HCT116 (cell line): ENCODE measurements around the gene NDUFA11.

Experiments
- POLR2AphosphoS5 ChIP-seq: IDR thresholded peaks from 2 replicates; pipeline ENCODE4 v1.6.1; 2011; ENCODE audit warnings: mild to moderate bottlenecking, low read depth, low read length, moderate library complexity
- RAD21 ChIP-seq: IDR thresholded peaks from 2 replicates; pipeline ENCODE4 v1.6.1; 2012; ENCODE audit warnings: low read depth, mild to moderate bottlenecking
- YY1 ChIP-seq: IDR thresholded peaks from 2 replicates; pipeline ENCODE4 v1.6.1; 2011; ENCODE audit warnings: low read length, low read depth, moderate library complexity, mild to moderate bottlenecking; ENCODE audit not compliant: insufficient replicate concordance; ENCODE audit errors: extremely low read depth
- TF ChIP-seq, protein P1 (sequence below): IDR thresholded peaks from 2 replicates; pipeline ENCODE4 v1.6.1; 2012; ENCODE audit warnings: low read depth
- TF ChIP-seq, protein P2 (sequence below), 3 experiments: fragments of 200-600 bp in 1 of 3; sonication (generic) in 1 of 3; IDR thresholded peaks in 2 of 3; conservative IDR thresholded peaks in 1 of 3; 2 replicates each; pipeline ENCODE4 v1.5.1; 2012 to 2017; ENCODE audit warnings: low read depth in 2 of 3, low read length in 2 of 3, antibody characterized with exemption in 1 of 3, borderline replicate concordance in 1 of 3, control low read depth in 1 of 3, mild to moderate bottlenecking in 1 of 3, mixed read lengths in 1 of 3, mixed run types in 1 of 3, moderate library complexity in 1 of 3; ENCODE audit not compliant: insufficient read depth in 1 of 3

DNA sequence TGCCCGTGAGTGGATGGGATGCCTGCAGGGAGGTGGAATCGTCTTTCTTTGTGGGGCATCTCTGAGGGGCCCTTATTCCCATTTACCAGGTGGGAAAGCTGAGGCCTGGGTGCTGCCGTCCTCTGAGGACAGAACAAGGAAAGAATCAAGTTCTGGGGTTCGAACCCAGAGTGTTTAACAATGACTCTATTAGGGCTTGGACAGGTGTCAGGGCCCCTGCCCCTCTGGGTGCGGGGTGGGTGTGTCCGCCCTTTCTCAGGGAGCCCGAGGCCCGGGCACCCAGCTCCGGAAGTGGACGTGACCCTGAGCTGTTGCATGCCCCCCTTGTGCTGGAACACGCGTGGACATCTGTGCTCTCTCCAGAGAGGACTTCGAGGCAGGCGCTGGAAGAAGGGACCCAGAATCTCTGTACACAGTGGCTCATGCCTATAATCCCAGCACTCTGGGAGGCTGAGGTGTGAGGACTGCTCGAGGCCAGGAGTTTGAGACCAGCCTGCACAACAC lies 10.8 kb downstream of the NDUFA11 start:
- TF ChIP-seq RAD21 (no peak), POLR2AphosphoS5 (0 out of 2 replicates have a peak, but pooled peaks have one; percentile 9), YY1 (no peak)
- TF ChIP-seq, protein P1, sequence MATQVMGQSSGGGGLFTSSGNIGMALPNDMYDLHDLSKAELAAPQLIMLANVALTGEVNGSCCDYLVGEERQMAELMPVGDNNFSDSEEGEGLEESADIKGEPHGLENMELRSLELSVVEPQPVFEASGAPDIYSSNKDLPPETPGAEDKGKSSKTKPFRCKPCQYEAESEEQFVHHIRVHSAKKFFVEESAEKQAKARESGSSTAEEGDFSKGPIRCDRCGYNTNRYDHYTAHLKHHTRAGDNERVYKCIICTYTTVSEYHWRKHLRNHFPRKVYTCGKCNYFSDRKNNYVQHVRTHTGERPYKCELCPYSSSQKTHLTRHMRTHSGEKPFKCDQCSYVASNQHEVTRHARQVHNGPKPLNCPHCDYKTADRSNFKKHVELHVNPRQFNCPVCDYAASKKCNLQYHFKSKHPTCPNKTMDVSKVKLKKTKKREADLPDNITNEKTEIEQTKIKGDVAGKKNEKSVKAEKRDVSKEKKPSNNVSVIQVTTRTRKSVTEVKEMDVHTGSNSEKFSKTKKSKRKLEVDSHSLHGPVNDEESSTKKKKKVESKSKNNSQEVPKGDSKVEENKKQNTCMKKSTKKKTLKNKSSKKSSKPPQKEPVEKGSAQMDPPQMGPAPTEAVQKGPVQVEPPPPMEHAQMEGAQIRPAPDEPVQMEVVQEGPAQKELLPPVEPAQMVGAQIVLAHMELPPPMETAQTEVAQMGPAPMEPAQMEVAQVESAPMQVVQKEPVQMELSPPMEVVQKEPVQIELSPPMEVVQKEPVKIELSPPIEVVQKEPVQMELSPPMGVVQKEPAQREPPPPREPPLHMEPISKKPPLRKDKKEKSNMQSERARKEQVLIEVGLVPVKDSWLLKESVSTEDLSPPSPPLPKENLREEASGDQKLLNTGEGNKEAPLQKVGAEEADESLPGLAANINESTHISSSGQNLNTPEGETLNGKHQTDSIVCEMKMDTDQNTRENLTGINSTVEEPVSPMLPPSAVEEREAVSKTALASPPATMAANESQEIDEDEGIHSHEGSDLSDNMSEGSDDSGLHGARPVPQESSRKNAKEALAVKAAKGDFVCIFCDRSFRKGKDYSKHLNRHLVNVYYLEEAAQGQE = no peak
- TF ChIP-seq, protein P2, sequence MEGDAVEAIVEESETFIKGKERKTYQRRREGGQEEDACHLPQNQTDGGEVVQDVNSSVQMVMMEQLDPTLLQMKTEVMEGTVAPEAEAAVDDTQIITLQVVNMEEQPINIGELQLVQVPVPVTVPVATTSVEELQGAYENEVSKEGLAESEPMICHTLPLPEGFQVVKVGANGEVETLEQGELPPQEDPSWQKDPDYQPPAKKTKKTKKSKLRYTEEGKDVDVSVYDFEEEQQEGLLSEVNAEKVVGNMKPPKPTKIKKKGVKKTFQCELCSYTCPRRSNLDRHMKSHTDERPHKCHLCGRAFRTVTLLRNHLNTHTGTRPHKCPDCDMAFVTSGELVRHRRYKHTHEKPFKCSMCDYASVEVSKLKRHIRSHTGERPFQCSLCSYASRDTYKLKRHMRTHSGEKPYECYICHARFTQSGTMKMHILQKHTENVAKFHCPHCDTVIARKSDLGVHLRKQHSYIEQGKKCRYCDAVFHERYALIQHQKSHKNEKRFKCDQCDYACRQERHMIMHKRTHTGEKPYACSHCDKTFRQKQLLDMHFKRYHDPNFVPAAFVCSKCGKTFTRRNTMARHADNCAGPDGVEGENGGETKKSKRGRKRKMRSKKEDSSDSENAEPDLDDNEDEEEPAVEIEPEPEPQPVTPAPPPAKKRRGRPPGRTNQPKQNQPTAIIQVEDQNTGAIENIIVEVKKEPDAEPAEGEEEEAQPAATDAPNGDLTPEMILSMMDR (IDR thresholded peaks at IDR 0.05 in 2 of 3, conservative IDR thresholded peaks at IDR 0.05 in 1 of 3; ENCODE audit: borderline replicate concordance in 1 of 3, insufficient read depth in 1 of 3, low read depth in 2 of 3, low read length in 2 of 3) = no peak
